Epidermal melanocyte (primary cell): ENCODE measurements around the gene COL11A2.
"Not testable (repeated sequence)": the region's sequence is repeated elsewhere in the genome, so short reads cannot be mapped to it uniquely, and the experiment has no call there.

Source experiments
- DNase-seq: peaks from one replicate; pipeline ENCODE4 v3.0.0; 2011; ENCODE audit warnings: low spot score; ENCODE audit not compliant: insufficient read length

COL11A2 gene

GRCh38 chr6:33192105-33192646 is at the start of gene COL11A2:
Gene COL11A2 (minus strand): TSS chr6:33192467. CDS start chr6:33192240, 227 bp downstream.
- no peak for DNase-seq

DNA sequence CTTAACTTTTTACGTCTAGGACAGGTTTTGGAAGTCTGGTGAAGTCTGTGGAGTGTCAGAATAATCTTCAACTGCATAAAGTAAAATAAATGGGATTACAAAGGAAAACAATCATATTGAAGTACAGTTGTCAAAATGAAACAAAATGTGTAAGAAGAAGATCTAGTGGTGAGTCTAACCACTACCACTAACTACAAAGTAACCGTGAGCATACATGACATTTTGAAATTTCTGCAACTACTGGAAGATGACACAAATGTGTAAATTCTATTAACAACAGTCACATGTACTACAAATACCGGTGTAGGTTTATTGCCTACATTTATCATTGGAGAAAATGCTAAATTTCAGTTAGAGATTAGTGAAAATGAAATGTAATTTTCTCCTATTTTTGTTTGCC is 49.7 kb upstream of the COL11A2 start:
- DNase-seq = no peak

- DNase-seq = no peak
Measured at GRCh38 chr6:33237741-33238140, 45.5 kb upstream of the COL11A2 start.

GRCh38 chr6:33236852-33237251 is 44.6 kb upstream of the COL11A2 start:
- DNase-seq = no peak

DNA sequence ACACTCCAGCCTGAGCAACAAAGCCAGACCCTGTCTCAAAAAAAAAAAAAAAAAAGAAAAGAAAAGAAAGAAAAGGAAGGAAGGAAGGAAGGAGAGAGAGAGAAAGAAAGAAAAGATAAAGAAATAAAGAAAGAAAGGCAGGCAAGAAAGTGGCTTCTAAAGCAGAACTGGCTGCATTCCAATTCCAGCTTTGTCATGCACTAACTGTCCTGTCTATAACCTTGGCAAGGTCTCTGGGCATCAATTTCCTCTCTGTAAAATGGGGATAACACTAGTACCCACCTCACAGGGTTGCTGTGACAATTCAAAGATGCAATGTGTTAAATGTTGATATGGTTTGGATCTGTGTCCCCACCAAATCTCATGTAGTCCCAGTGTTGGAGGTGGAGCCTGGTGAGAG is 44.1 kb upstream of the COL11A2 start:
- no peak for DNase-seq

GRCh38 chr6:33235221-33235634 is 43.0 kb upstream of the COL11A2 start:
- DNase-seq = no peak

DNA sequence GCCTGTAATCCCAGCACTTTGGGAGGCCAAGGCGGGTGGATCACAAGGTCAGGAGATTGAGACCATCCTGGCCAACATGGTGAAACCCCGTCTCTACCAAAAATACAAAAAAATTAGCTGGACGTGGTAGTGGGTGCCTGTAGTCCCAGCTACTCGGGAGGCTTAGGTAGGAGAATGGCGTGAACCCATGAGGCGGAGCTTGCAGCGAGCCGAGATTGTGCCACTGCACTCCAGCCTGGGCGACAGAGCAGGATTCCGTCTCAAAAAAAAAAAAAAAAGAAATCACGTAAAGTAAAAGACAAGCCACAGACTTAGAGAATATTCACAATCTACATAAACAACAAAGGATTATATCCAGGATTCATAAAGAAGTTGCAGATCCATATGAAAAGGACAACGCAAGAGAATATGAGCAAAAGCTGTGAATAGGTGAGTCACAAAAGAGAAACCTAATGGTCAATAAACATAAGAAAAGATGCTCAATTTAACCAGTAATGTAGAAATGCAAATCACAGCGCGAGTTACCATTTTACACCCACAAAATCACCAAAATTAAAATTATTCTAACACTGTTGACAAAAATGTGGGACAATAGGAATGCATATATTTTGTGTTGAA is 34.3 kb upstream of the COL11A2 start:
- not testable (repeated sequence) for DNase-seq

DNA sequence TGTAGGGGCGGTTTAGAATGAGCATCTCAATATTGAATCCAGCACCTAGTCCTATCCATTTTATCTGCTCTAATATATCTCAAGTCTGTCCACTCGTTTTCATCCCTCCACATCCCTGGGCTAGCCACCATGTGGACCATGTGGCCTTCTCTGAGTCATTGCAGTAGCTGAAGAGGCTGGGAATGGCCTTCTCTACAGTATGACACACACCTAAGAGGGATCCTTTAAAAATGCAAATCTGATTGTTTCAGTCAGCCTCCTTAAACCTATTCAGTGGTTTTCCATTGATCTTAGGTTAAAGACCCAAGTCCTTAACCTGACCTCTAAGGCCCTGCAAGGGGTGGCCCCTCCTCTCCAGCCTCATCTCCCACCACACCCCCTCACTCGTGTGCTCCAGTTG is 25.4 kb upstream of the COL11A2 start:
- DNase-seq = no peak

DNA sequence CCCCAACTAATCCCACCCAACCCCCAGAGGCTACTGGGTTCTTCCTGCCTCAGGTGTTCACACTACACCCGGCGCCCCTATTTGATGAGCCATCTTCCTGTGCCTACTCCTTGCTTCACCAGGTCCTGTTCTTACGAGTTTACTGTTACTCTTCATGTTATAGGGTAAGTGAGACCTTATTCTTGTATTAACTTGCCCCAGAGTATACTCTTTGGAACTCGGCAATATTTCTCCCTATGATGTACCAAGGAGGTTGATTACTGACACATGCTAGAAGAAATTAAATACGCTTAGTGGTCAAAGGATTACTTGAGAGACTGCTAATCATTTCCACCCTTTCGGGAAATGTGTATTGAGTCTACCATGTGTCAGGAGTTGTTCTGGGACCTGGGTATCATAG is 25.0 kb upstream of the COL11A2 start:
- DNase-seq = no peak

DNA sequence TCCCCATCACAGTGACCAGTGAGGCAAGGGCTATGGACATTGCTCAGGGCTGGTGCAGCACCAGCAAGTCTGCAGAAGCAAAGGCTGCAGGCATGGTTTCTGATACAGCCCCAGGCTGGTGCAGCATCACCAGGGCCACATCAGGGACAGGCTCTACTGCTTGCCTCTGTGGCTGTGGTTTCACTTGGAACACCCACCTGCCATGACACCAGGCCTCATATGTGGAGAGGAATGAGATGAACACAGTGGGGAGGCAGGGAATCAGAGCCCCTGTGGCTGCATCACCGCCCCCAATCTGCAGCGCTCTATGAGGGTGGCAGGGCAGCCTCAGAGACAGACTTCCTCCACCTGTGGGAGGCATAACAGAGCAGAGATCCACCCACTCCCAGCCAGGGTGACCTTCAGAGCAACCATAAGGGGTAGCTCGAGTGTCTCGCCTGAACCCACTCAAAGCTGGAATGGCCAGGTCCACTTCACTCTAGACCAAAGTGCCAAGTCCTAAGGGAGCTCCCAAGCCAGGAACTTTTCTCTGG is 23.9 kb upstream of the COL11A2 start:
- DNase-seq = no peak

DNA sequence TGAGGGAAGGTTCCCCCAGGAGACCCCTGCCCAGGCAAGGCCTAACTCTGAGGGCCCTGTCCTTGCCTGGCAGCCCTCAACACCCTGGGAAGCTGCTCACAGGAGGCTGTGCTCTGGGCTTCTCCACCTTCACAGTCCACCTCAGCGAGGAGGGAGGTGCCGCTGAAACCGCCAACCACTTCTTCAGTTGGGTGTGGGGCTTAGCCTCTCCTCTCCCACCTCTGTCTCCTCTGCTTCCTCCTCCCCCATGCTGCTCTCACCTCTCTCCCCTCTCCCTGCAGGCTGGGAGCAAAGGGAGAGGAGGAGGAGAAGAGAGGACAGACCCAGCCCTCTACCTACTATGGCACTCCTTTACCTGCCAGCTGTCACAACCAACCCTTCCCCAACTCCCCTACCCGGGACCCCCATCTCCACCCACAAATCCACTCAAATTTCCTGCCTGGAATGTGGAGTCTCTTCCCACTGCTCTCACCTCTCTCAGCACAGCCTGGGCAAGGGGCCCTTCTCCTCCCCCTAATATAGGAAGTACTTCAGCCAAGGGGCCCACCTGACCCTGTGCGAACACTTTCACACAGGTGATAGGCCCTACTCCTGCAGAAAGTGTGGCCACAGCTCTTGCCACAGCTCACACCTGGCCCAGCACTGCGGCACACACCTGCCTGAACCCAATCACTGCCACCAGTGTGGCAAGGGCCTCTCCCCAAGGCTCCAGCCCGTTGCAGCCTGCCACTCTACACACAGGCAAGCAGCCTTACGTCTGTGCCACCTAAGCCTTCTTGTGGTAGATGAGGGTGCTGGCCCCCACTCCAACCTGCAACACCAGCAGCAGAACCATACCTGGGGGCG is 23.2 kb upstream of the COL11A2 start:
- no peak for DNase-seq

GRCh38 chr6:33213989-33214335 is 21.7 kb upstream of the COL11A2 start:
- DNase-seq = no peak

DNA sequence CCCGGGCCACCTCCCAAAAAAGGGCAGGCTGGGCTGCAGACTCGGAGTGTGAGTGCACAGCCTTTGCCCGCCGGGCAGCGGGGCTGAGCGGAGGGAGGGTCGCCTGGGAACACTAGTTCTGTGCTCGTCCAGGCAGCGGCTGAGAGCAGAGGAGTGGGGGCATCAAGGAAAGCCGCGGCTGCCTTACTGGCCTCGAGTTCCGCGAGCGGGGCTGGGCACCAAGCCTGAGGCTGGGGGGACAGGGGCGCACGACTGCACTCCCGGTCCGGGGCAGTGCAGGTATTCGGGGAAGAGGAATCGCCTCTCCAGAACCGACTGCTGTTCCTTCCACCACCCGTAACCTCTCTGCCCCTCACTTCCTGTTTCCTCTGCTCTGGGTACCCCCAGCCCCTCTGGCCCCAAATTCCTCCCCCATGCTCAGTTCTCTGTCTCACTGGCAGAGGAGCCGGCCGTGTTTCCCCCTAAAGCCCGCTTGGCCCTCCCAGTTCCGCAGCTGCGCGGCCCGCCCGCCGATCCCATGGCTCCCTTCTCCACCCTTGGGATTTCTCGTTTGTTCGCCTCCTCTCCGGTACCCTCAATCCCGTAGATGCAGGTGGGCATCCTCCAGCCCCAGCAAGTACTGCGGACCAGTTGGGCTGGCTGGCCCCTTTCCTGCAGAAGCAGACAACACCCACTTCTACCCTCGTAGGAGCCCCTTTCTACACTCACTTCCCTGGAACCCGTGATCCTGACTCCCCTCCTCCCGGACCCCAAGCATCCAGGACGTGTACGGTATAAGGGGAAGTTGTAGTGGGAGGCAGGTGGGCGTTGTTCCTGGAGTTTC is 21.1 kb upstream of the COL11A2 start:
- DNase-seq = peak; percentile 36

DNA sequence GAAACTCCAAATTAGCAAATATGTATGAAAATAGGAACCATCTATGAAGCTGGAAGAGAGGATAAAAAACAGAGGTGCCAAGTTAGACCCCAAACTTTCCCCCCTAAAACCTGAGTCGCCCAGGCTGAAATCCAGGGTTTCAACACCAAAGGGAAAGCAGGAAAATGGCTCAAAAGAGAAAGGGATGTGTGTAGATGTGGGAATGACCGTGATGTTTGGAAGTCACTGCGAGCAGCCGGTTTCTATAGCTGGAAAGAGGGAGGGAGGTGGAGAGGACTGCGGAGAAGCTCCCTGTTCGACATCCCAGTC is 20.5 kb upstream of the COL11A2 start:
- DNase-seq = no peak

DNA sequence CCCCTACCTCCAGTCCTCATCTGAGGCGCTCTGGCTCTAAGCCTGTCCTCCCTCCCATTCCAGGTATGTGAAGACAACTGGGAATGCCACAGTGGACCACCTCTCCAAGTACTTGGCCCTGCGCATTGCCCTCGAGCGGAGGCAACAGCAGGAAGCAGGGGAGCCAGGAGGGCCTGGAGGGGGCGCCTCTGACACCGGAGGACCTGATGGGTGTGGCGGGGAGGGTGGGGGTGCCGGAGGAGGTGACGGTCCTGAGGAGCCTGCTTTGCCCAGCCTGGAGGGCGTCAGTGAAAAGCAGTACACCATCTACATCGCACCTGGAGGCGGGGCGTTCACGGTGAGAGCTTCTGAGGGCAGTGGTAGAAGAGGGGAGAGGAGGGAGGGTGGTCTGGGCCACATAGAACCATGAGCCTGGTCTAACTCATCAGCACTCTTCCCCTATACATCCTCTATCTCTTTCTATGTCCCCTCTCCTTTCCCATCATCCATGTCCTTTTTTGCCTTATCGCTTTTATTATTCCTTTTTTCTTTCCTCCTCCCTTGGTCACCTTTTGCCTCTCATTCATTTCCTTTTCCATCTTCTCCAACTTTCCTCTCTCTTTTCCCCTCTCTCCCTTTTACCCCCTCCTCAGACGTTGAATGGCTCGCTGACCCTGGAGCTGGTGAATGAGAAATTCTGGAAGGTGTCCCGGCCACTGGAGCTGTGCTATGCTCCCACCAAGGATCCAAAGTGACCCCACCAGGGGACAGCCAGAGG is 19.6 kb upstream of the COL11A2 start:
- no peak for DNase-seq

- DNase-seq = no peak
Measured at GRCh38 chr6:33211136-33211535, 18.9 kb upstream of the COL11A2 start.

- no peak for DNase-seq
Measured at GRCh38 chr6:33209856-33210255, 17.6 kb upstream of the COL11A2 start.

DNA sequence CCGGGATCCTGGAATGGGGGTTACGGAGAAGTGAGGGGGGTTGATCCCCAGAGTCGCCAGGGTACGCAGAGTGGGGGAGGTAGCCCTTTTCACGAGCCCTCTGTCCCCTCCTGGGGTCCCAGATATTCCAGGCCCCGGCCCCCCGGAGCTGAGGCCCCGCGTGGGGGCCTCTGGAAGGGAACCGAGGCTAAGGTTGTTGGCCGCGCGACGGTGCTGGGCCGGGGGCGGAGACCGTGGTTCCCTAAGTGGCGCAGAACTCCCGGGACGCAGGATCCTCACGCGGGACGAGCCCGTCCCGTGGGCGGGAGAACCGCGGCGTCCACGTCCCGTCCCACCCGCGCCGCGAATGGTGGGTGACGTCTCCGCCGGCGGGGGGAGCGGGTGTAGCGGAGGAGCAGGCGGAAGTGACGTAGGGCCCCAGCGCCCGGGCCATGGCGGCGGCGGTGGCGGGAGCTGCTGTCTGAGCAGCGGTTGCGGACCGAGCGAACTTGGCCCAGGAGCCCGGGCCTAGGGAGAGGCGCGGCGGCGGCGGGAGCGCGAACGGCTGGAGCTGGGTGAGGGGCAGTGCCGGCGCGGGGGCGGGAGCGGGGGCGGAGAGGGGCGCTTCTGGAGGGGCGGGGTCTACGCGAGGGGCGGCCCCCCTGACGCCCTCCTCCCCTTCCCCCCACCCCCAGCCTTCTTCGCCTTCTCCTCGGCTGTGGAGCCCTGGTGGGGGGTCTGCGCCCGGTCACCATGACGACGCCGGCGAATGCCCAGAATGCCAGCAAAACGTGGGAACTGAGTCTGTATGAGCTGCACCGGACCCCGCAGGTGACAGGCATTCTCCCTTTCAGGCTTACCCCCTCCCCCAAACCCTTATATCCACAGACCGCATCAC is 16.1 kb upstream of the COL11A2 start, which contains the start of gene RING1:
TSS of gene RING1 (plus strand) at position 410 of the 877 bp plus-strand sequence. CDS start at position 733, 323 bp downstream.
- DNase-seq = peak; percentile 78

DNA sequence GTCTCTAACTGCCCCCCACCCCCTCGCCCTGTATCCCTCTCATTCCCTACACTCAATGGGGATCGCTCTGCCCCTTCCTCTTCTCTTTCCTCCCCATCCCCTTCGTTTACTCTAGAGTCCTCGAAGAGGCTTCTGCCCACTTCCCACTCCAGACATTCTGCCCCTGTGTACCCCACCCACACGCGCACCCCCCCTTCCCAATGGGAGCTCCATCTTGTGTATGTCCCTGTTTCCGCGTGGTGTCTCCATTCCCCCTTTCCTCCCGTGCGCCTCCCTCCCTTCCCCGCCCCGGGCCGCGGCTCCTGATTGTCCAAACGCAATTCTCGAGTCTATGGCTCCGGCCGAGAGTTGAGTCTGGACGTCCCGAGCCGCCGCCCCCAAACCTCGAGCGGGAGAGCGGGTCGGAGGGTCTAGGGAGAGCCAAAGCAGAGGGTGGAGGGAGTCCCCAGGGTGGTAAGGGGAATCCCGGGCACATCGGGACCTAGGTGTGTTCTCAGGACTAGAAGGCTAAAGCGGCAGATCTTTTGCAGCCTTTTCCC is 15.4 kb upstream of the COL11A2 start:
- peak; percentile 60 for DNase-seq
